ENCODE data around the gene FBXW11.
"Not testable (repeated sequence)": the region's sequence is repeated elsewhere in the genome, so short reads cannot be mapped to it uniquely, and the experiment has no call there.

The FBXW11 gene

GRCh38 chr5:171898386-171898785 is 108.1 kb downstream of the FBXW11 start:
- H3K4me3 ChIP-seq (ENCODE audit: low read depth, low read length) = no peak overlapping the region
- TF ChIP-seq CTCF (IDR thresholded peaks at IDR 0.05; ENCODE audit: low read depth, low read length) = no peak

GRCh38 chr5:171897231-171897630 is 109.2 kb downstream of the FBXW11 start:
- H3K4me3 ChIP-seq (ENCODE audit: low read depth, low read length) = no peak overlapping the region
- no peak for TF ChIP-seq CTCF (IDR thresholded peaks at IDR 0.05; ENCODE audit: low read depth, low read length)

GRCh38 chr5:171895081-171895480 is 111.4 kb downstream of the FBXW11 start:
- no peak overlapping the region for H3K4me3 ChIP-seq (ENCODE audit: low read depth, low read length)
- no peak for TF ChIP-seq CTCF (IDR thresholded peaks at IDR 0.05; ENCODE audit: low read depth, low read length)

- no peak overlapping the region for H3K4me3 ChIP-seq (ENCODE audit: low read depth, low read length)
- TF ChIP-seq CTCF (IDR thresholded peaks at IDR 0.05; ENCODE audit: low read depth, low read length) = no peak
Measured at GRCh38 chr5:171893290-171893886, 113.0 kb downstream of the FBXW11 start.

- no peak overlapping the region for H3K4me3 ChIP-seq (ENCODE audit: low read depth, low read length)
- TF ChIP-seq CTCF (IDR thresholded peaks at IDR 0.05; ENCODE audit: low read depth, low read length) = no peak
Measured at GRCh38 chr5:171891595-171891994, 114.8 kb downstream of the FBXW11 start.

- no peak overlapping the region for H3K4me3 ChIP-seq (ENCODE audit: low read depth, low read length)
- no peak for TF ChIP-seq CTCF (IDR thresholded peaks at IDR 0.05; ENCODE audit: low read depth, low read length)
Measured at GRCh38 chr5:171891150-171891549, 115.3 kb downstream of the FBXW11 start.

GRCh38 chr5:171888051-171888481 is 118.4 kb downstream of the FBXW11 start:
- no peak for TF ChIP-seq CTCF (IDR thresholded peaks at IDR 0.05; ENCODE audit: low read depth, low read length)
- no peak overlapping the region for H3K4me3 ChIP-seq (ENCODE audit: low read depth, low read length)

GRCh38 chr5:171886037-171886436 is 120.4 kb downstream of the FBXW11 start:
- H3K4me3 ChIP-seq (ENCODE audit: low read depth, low read length) = not testable (repeated sequence)
